ENCODE measurements around the gene CUL2.
"Not testable (repeated sequence)": the region's sequence is repeated elsewhere in the genome, so short reads cannot be mapped to it uniquely, and the experiment has no call there.

Gene CUL2

GRCh38 chr10:35025916-35026315 lies 64.2 kb downstream of the CUL2 start:
- in situ Hi-C loops (cut with MboI; ENCODE audit: low sequenced_read_pairs) = no loop called here

- in situ Hi-C loops (cut with MboI; ENCODE audit: low sequenced_read_pairs) = no loop called here
These were observed 69.7 kb downstream of the CUL2 start for GRCh38 chr10:35020481-35020880.

DNA sequence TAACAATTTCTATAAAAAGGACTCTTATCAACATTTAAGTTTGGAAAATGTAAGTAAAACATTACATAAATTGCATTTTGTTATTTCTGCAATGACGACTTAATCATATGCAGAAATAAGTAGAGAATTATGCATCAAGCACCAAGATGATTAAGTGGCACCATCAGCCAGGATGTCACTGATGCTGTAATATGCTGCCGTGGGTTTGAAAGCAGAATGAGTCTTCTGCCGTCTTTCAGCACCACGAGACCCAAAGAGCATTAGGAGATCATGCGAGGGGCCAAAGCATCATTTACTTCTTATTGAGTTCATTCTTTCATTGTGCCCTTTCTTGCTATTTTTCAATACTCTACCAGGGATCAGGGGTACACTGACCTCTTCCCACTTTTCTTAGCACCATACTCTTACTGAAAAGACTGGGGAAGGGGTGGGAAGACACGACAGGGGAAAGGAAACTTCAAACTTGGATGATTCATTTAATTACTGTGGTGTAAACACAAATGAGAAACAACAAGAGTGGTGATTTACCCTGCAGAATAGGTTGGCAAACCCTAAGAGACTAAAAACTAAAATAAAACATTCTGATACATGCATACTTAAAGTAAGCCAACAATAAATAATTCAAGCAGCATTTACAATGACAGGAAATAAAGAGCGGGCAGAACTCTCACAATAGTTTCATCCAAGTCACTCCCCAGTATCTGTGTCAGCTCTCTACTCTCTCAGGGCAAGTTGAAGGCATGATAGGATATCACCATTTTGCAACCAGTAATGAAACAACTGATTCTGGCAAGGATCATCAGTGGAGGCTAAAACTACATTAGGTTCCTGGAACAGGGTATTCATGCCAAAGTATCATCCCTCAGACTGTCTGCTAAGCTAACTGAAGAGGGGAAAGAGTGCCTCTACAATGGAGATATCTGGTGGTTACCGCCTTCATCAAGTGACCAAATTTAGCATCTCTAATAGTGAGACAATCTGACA lies 70.8 kb downstream of the CUL2 start:
- in situ Hi-C loops (cut with MboI; ENCODE audit: low sequenced_read_pairs) = no loop called here

- in situ Hi-C loops (cut with MboI; ENCODE audit: low sequenced_read_pairs) = no loop called here
These were observed 72.5 kb downstream of the CUL2 start for GRCh38 chr10:35017608-35018007.

- in situ Hi-C loops (cut with MboI; ENCODE audit: low sequenced_read_pairs) = no loop called here
These were observed 74.2 kb downstream of the CUL2 start for GRCh38 chr10:35015843-35016408.

DNA sequence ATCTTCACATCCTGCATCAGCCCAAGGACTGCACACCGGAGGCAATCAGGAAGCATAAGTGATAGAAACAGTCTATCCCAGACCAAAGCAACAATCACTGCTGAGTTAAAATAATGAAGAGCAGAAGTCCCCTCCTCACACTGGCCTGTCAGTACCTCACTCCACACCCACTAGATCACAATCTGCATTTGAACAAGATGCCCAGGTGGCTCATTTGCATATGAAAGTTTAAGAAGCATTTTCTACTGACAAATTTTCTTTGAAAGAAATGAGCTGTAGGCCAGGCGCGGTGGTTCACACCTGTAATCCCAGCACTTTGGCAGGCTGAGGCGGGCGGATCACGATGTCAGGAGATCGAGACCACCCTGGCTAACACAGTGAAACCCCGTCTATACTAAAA lies 77.4 kb downstream of the CUL2 start:
- in situ Hi-C loops (cut with MboI; ENCODE audit: low sequenced_read_pairs) = no loop called here

GRCh38 chr10:35011771-35012191 lies 78.4 kb downstream of the CUL2 start:
- in situ Hi-C loops (cut with MboI; ENCODE audit: low sequenced_read_pairs) = no loop called here

- in situ Hi-C loops (cut with MboI; ENCODE audit: low sequenced_read_pairs) = no loop called here
These were observed 82.3 kb downstream of the CUL2 start for GRCh38 chr10:35007858-35008301.

GRCh38 chr10:35006836-35007235 lies 83.3 kb downstream of the CUL2 start:
- in situ Hi-C loops (cut with MboI; ENCODE audit: low sequenced_read_pairs) = no loop called here

DNA sequence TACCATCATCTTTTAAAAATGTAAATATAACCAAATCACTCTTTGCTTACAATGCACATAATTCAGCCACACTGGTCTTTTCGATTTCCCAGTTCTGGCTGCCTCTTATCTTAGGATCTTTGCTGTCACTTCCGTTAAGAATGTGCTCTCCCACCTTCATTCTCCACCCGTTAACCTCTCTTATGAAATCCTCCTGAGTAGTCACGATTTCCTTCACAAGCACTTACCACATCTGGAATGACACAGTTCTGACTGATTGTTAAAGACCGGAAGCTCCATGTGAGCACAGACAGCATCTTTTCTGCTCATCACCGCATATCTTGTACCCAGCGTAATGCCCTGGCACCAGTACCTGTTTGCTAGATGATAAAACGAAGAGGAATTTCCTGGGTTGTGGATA lies 84.3 kb downstream of the CUL2 start:
- in situ Hi-C loops (cut with MboI; ENCODE audit: low sequenced_read_pairs) = no loop called here

DNA sequence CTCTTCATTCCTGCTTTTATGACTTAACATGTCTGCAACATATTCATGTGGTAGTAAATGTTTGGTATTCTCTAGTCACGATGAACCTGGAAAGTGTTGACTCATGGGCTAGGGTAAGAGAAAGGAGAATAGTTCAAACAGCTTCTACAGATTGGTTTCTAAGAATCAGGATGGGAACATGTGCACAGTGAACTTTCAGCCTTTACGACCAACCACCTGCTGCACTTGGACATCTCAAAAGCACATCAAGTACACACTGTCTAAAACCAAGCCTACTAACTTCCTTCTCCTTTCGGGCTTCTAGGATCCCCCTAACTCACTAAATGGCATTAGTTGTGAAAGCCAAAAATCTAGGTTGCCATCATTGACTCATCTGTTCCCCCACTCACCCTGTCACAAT lies 85.5 kb downstream of the CUL2 start:
- in situ Hi-C loops (cut with MboI; ENCODE audit: low sequenced_read_pairs) = no loop called here

DNA sequence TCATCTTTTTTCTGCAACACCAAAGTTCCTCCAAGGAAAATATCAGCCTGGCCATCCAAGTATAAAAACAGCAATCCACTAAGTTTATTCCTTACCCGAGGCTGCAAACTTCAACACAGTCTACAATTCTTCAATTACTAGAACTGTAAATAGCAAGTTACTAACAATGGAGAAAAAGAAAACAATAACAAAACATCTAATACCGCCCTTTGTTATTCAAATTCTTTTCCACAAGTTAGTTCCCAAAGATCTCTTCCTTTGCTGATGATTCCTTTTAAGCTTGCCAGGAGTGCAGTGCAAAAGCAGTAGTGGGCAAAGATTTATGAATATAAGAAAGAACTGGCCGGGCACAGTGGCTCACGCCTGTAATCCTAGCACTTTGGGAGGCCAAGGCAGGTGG lies 86.2 kb downstream of the CUL2 start:
- in situ Hi-C loops (cut with MboI; ENCODE audit: low sequenced_read_pairs) = no loop called here

DNA sequence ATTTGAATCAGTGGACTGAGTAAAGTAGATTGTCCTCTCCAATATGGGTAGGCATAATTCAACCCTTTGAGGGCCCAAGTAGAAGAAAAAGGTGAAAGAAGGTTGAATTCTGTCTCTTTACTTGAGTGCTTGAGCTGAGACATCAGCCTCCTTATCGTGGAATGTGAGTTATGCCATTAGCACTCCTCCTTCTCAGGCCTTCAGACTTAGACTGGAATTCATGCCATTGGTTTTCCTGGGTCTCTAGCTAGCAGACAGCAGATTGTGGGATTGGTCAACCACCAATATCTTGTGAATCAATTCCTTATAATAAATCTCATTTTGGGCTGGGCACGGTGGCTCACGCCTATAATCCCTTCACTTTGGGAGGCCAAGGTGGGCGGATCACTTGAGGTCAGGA lies 89.2 kb downstream of the CUL2 start:
- in situ Hi-C loops (cut with MboI; ENCODE audit: low sequenced_read_pairs) = no loop called here

- in situ Hi-C loops (cut with MboI; ENCODE audit: low sequenced_read_pairs) = no loop called here
These were observed 90.6 kb downstream of the CUL2 start for GRCh38 chr10:34999532-34999931.

DNA sequence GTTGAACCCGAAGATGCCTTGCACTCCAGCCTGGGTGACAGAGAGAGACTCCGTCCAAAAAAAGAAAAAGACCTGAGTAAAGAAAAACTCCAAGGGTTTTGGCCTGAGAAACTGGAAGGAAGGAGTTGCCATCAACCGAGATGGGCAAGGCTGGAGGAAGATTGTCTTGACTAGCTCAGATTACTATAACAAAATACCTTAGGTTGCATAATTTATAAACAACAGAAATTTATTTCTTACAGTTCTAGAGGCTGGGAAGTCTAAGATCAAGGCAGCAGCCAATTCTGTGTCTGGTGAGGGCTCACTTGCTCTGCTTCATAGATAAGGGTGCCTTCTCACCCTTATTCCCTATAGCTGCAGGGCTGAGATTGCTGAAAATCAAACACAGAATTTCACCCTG lies 91.2 kb downstream of the CUL2 start:
- in situ Hi-C loops (cut with MboI; ENCODE audit: low sequenced_read_pairs) = no loop called here

DNA sequence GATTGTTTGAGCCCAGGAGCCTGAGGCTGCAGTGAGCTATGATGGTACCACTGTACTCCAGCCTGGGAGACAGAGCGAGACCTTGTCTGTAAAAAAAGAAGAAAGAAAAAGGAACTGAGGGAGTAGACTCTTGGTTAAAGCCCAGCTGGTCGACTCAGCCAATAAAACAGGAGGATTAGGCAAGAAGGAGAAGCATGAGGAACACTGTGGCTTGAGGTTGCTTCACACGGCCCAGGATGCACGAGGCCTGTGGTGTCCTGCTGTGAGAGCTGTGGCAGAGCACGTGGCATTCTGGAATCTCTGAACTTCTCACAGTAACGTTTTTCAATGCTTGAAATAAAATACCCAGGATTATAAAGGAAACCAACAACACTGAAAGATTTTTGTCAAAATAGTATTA lies 93.3 kb downstream of the CUL2 start:
- in situ Hi-C loops (cut with MboI; ENCODE audit: low sequenced_read_pairs) = no loop called here

GRCh38 chr10:34995925-34996324 lies 94.2 kb downstream of the CUL2 start:
- in situ Hi-C loops (cut with MboI; ENCODE audit: low sequenced_read_pairs) = no loop called here

DNA sequence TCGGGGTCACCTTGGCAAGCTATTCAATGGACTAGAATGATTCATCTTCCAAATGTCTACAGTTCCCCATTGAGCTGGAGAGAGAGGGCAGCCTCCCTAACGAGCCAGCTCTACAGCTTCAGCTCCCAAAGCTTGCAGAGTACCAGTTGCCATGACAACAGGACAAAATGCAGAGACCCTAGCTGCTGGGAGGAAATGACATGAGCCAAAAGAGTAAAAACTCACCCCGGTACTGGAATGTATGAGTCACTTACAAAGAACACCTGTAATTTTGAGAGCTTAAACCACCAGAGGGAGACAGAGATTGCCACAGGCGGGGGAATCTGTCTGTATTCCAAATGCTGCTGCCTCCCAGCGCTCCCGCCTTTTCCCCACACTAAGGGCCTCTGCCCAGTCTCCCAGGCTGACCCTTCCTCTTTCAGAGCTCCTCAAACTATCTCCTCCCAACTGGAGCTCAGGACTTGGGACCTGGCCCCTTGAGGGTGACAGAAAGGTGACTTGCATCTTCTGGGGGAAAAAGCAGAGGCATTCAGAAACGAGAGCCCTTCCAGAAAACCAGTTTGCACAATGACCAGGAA lies 95.5 kb downstream of the CUL2 start:
- in situ Hi-C loops (cut with MboI; ENCODE audit: low sequenced_read_pairs) = no loop called here

- in situ Hi-C loops (cut with MboI; ENCODE audit: low sequenced_read_pairs) = no loop called here
These were observed 96.4 kb downstream of the CUL2 start for GRCh38 chr10:34993782-34994181.

DNA sequence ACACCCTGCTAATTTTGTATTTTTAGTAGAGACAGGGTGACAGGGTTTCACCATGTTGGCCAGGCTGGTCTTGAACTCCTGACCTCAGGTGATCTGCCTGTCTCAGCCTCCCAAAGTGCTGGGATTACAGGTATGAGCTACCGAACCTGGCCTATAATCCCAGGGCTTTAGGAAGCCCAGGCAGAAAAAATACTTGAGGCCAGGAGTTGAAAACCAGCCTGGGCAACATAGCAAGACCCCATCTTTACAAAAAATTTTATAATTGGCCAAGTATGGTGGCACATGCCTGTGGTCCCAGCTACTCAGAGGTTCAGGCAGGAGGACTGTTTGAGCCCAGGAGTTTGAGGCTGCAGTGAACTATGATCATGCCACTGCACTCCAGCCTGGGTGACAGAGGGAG lies 99.0 kb downstream of the CUL2 start:
- in situ Hi-C loops (cut with MboI; ENCODE audit: low sequenced_read_pairs) = not testable (repeated sequence)

DNA sequence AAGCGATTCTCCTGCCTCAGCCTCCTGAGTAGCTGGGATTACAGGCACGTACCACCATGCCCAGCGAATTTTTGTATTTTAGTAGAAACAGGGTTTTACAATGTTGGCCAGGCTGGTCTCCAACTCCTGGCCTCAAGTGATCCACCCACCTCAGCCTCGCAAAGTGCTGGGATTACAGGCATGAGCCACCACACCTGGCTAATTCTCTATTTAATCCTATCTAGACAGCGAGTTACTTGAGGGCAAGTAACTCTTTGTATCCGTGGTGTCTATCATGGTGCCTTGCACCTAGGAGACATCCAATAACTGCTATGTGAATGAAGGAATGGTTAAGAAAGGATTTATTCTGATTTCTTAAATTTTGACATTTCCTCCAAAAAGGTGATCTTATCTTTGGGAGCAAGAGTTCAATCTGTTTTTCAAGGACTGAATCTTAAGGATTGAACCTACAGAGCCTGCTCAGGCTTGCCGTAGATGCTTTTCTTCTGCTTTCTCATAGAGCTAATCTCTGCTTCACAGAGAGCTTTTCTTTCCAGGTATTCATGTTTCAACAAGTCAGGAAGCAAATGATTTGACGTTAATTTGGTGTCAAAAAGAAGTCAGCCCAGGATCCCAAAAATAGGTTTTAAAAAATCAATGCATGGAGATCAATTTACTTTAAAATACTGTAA lies 101.6 kb downstream of the CUL2 start:
- in situ Hi-C loops (cut with MboI; ENCODE audit: low sequenced_read_pairs) = no loop called here
